B cell (primary cell): Measurements from ENCODE around the gene NRXN2. TPM values are rescaled to one million over a fixed set of nuclear protein-coding genes. Genes with fewer than 3 reads are reported as not detected.
A peak's percentile ranks its signal among the peaks of the same experiment; 100 is the strongest.

Experiments
- ATAC-seq: fragments of 200-7000 bp; cut with Tn5 transposase; one replicate; pipeline ENCODE4 v1.10.0; 2021; ENCODE audit warnings: low read depth, mild to moderate bottlenecking, moderate number of reproducible peaks, moderate library complexity
- CTCF ChIA-PET: fragments of 350-600 bp; sonication (Branson Sonifier 250); formaldehyde crosslinking; loops from one replicate; lab custom pipeline; 2021; ENCODE audit warnings: antibody characterized with exemption, inconsistent platforms; lab: Charles Lee
- POLR2A ChIA-PET: fragments of 350-600 bp; sonication (Branson Sonifier 250); formaldehyde crosslinking; loops from one replicate; lab custom pipeline; 2021; ENCODE audit warnings: antibody characterized with exemption; lab: Charles Lee
- DNase-seq: peaks from one replicate; pipeline ENCODE4 v3.0.0; 2013
- H2AFZ ChIP-seq: 2 replicates; pipeline ENCODE4 v1.6.1; 2012; ENCODE audit warnings: mild to moderate bottlenecking, low read depth, low read length; ENCODE audit not compliant: insufficient read depth, poor library complexity, severe bottlenecking
- H3K27ac ChIP-seq, 2 donors: 1 replicate in 1 of 2; 2 replicates in 1 of 2; pipeline ENCODE4 v1.5.1; 2012 to 2013; ENCODE audit warnings: low read length in 2 of 2, mild to moderate bottlenecking in 2 of 2, moderate library complexity in 1 of 2
- H3K27me3 ChIP-seq, 4 experiments: fragments of 200-600 bp in 1 of 4; sonication (generic) in 1 of 4; replicated peaks in 1 of 4; 1 replicate in 2 of 4; 2 replicates in 2 of 4; pipeline versions ENCODE4 v1.6.1 to v1.7.0; 2013 to 2016; ENCODE audit warnings: low read length in 3 of 4, mild to moderate bottlenecking in 2 of 4, mixed read lengths in 1 of 4, moderate library complexity in 1 of 4; ENCODE audit not compliant: insufficient read depth in 4 of 4, control insufficient read depth in 3 of 4; ENCODE audit errors: control extremely low read depth in 1 of 4
- H3K36me3 ChIP-seq, 2 experiments: replicated peaks in 1 of 2; 1 replicate in 1 of 2; 2 replicates in 1 of 2; pipeline versions ENCODE4 v1.6.1 to v1.7.1; 2013; ENCODE audit warnings: low read length in 1 of 2; ENCODE audit not compliant: insufficient read depth in 2 of 2, control insufficient read depth in 1 of 2; ENCODE audit errors: control extremely low read depth in 1 of 2, extremely low read depth in 1 of 2
- H3K4me1 ChIP-seq, 2 donors: fragments of 200-600 bp in 1 of 2; sonication (generic) in 1 of 2; 1 replicate in 1 of 2; 2 replicates in 1 of 2; pipeline versions ENCODE4 v1.5.1 to v1.6.1; 2013 to 2017; ENCODE audit warnings: low read length in 2 of 2; ENCODE audit not compliant: control insufficient read depth in 2 of 2, insufficient read depth in 2 of 2
- H3K4me2 ChIP-seq: replicated peaks from 2 replicates; pipeline ENCODE3; 2012; ENCODE audit warnings: mild to moderate bottlenecking, low read depth, low read length; ENCODE audit not compliant: poor library complexity, severe bottlenecking
- H3K4me3 ChIP-seq, 5 experiments: fragments of 200-600 bp in 1 of 5; sonication (generic) in 1 of 5; 1 replicate in 3 of 5; 2 replicates in 2 of 5; pipeline versions ENCODE4 v1.5.1 to v1.7.0; 2011 to 2016; ENCODE audit warnings: low read length in 4 of 5, mild to moderate bottlenecking in 4 of 5, low read depth in 2 of 5, control low read depth in 1 of 5, moderate library complexity in 1 of 5; ENCODE audit not compliant: insufficient read depth in 1 of 5; ENCODE audit errors: control extremely low read depth in 1 of 5, extremely low read depth in 1 of 5
- H3K79me2 ChIP-seq: fragments of 200-600 bp; sonication (generic); one replicate; pipeline ENCODE4 v1.6.0; 2016; ENCODE audit warnings: low read length; ENCODE audit not compliant: control insufficient read depth, insufficient read depth
- H3K9ac ChIP-seq: fragments of 200-600 bp; sonication (generic); 2 replicates; pipeline ENCODE4 v1.6.1; 2017; ENCODE audit warnings: mild to moderate bottlenecking, low read length, moderate library complexity
- H3K9me3 ChIP-seq, 3 donors: one replicate each; pipeline versions ENCODE4 v1.6.1 to v1.7.1; 2013; ENCODE audit warnings: low read length in 2 of 3; ENCODE audit not compliant: control insufficient read depth in 2 of 3, insufficient read depth in 1 of 3; ENCODE audit errors: control extremely low read depth in 1 of 3
- H4K20me1 ChIP-seq: 2 replicates; pipeline ENCODE4 v1.6.0; 2012; ENCODE audit warnings: mild to moderate bottlenecking, low read length; ENCODE audit not compliant: insufficient read depth, control insufficient read depth, poor library complexity, severe bottlenecking
- H3K27ac Mint-ChIP-seq: one replicate; pipeline ENCODE4 v1.8.0; 2021; ENCODE audit warnings: mixed read lengths
- H3K27me3 Mint-ChIP-seq: one replicate; pipeline ENCODE4 v1.8.0; 2021; ENCODE audit warnings: mixed read lengths
- H3K4me1 Mint-ChIP-seq: one replicate; pipeline ENCODE4 v1.8.0; 2021; ENCODE audit warnings: mixed read lengths
- H3K4me3 Mint-ChIP-seq: one replicate; pipeline ENCODE4 v1.8.0; 2021; ENCODE audit warnings: mixed read lengths
- H3K9me3 Mint-ChIP-seq: one replicate; pipeline ENCODE4 v1.8.0; 2022; ENCODE audit warnings: mixed read lengths; ENCODE audit not compliant: insufficient read depth
- EZH2 ChIP-seq: IDR thresholded peaks from 2 replicates; pipeline ENCODE4 v1.6.1; 2012; ENCODE audit warnings: borderline replicate concordance, low read depth, mild to moderate bottlenecking, moderate library complexity, low read length; ENCODE audit not compliant: insufficient read depth, poor library complexity, severe bottlenecking
- WGBS: methylation state at CpG from one replicate; pipeline ENCODE4 v1.1.5; 2013; ENCODE audit warnings: missing lambda C conversion rate; ENCODE audit not compliant: insufficient coverage; 5-methylcytosine and 5-hydroxymethylcytosine counted together
- intact Hi-C: fragments of 100-400 bp; cut with micrococcal nuclease; formaldehyde crosslinking; loops from one replicate; pipeline ENCODE4 v1.10.0; 2022
- polyA plus RNA-seq: library from polyadenylated mRNA; depleted of rRNA; stranded (reverse); fragments of >200 nt; gene quantifications from 2 replicates; pipeline ENCODE4 v1.2.3, GENCODE V29; 2012
- total RNA-seq, 2 donors: library from RNA; stranded (reverse); fragments of 120-200 nt in 1 of 2; gene quantifications; 1 replicate in 1 of 2; 2 replicates in 1 of 2; pipeline versions ENCODE4 v1.2.3 to v1.2.4, GENCODE V29; 2013 to 2022
- TF ChIP-seq, protein P1 (sequence below): fragments of 200-600 bp; IDR thresholded peaks from one replicate; pipeline ENCODE4 v1.8.0; 2022; ENCODE audit warnings: antibody characterized with exemption, mild to moderate bottlenecking

Gene NRXN2
- total and polyA plus RNA-seq, 2 donors (not counting 1 experiment from before 2014, with no cell fraction given) = 0.01 to 0.52 TPM

DNA sequence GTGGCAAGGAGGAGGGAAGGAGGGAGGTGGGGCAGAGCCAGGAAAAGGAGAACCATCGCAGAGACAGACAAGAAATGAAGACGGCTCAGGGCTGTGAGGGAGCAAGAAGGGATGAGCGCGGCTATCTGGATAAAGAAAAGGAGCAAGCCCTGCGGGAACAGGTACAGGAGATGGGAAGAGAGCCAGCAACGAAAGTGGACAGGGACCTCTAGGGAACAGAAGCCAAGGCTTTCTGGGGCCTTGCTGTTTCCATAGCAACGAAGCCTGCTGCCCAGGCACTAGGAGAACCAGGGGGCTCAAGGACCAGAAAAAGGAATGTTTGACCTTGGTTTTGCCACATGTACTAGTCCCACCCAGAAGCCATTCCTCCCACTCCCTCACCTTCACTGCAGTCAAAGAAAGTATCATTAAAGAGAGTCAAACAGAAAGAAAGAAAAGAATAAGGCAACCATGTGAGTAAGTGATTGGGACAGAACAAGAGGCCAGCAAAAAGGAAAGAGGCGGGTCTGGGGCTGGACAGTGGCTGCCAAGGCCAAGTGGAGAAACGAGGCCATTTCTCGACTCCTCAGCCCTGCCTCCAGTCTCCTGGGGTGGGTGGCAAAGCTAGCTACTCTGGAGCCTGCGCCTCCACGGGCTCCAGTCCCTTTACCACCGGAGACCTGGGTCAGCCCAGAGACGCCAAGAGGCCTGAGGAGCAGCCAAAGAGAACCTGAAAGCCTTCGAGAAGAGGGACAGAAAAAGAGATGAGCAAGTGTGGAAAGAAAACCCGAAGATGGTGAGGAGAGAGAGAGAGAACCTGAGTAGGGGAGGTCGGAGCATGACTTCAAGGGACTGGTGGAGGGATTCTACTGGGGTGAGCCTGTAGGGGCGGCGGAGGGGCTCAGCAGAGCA, 35.1 kb downstream of the NRXN2 start:
- peak overlapping the region; percentile 88 for H3K4me3 Mint-ChIP-seq
- peaks cover 14% of the 10 kb centered on the region for H3K27me3 Mint-ChIP-seq
- no peaks in the 10 kb centered on the region for H3K9me3 Mint-ChIP-seq
- H3K4me1 ChIP-seq = peaks cover 9 to 17% of the 10 kb centered on the region in 2 donors
- peaks cover 0 to 14% (median 5%) of the 10 kb centered on the region in 4 experiments for H3K27me3 ChIP-seq
- H3K9me3 ChIP-seq = no peaks in the 10 kb centered on the region
- ChIA-PET CTCF (interaction anchor here (0.7 to 2.7 kb wide), 34 partner anchors 9 to 431 kb away, joined by 3 to 47 read pairs (median 5); partner anchors contain the start of genes CDC42BPG, NRXN2, PRDX5 and RASGRP2), POLR2A (interaction anchor here (0.9 to 1.5 kb wide), 3 partner anchors 56 to 91 kb away, joined by 3 to 7 read pairs (median 7); partner anchors contain the start of genes RASGRP2 and SF1)
- no peak for TF ChIP-seq EZH2
- TF ChIP-seq, protein P1, sequence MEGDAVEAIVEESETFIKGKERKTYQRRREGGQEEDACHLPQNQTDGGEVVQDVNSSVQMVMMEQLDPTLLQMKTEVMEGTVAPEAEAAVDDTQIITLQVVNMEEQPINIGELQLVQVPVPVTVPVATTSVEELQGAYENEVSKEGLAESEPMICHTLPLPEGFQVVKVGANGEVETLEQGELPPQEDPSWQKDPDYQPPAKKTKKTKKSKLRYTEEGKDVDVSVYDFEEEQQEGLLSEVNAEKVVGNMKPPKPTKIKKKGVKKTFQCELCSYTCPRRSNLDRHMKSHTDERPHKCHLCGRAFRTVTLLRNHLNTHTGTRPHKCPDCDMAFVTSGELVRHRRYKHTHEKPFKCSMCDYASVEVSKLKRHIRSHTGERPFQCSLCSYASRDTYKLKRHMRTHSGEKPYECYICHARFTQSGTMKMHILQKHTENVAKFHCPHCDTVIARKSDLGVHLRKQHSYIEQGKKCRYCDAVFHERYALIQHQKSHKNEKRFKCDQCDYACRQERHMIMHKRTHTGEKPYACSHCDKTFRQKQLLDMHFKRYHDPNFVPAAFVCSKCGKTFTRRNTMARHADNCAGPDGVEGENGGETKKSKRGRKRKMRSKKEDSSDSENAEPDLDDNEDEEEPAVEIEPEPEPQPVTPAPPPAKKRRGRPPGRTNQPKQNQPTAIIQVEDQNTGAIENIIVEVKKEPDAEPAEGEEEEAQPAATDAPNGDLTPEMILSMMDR = no peak
- intact Hi-C loops = loop anchor here (1.0 kb wide), 5 partner anchors 35 to 429 kb away; partner anchors contain the start of genes NRXN2, TRMT112 and ZNHIT2
- WGBS = 56% methylated on average over 17 of the region's 19 CpGs
- H3K4me1 Mint-ChIP-seq = peaks cover 19% of the 10 kb centered on the region
- H3K9ac ChIP-seq = no peak overlapping the region
- no peak for ATAC-seq
- H3K36me3 ChIP-seq = no peaks in the 10 kb centered on the region
- H3K79me2 ChIP-seq = no peaks in the 10 kb centered on the region
- no peak overlapping the region for H3K27ac ChIP-seq
- peak overlapping the region; percentile 88 for H3K27ac Mint-ChIP-seq
- DNase-seq = no peak
- peak overlapping the region; percentile 84 for H3K4me2 ChIP-seq
- no peak overlapping the region for H3K4me3 ChIP-seq
- H2AFZ ChIP-seq = peak overlapping the region; percentile 74
- no peaks in the 10 kb centered on the region for H4K20me1 ChIP-seq

- H3K4me2 ChIP-seq = no peak overlapping the region
- WGBS = 27% methylated on average over 3 of the region's 6 CpGs
- H3K9ac ChIP-seq = no peak overlapping the region
- H3K27ac Mint-ChIP-seq = no peak overlapping the region
- H3K4me3 ChIP-seq = no peak overlapping the region
- H3K9me3 Mint-ChIP-seq = no peaks in the 10 kb centered on the region
- H3K4me1 Mint-ChIP-seq = peaks cover 14% of the 10 kb centered on the region
- no peaks in the 10 kb centered on the region for H4K20me1 ChIP-seq
- H3K9me3 ChIP-seq = no peaks in the 10 kb centered on the region
- no peak overlapping the region for H3K27ac ChIP-seq
- ATAC-seq (no peak), DNase-seq (no peak)
- H3K4me1 ChIP-seq = peaks cover 7 to 13% of the 10 kb centered on the region in 2 donors
- H3K79me2 ChIP-seq = no peaks in the 10 kb centered on the region
- no peak overlapping the region for H3K4me3 Mint-ChIP-seq
- intact Hi-C loops = no loop called here
- H3K36me3 ChIP-seq = no peaks in the 10 kb centered on the region
- CTCF ChIA-PET = no interaction called here
- POLR2A ChIA-PET = no interaction called here
- H3K27me3 Mint-ChIP-seq = peaks cover 7% of the 10 kb centered on the region
- no peak overlapping the region for H2AFZ ChIP-seq
- no peak for TF ChIP-seq EZH2
- TF ChIP-seq, protein P1 = no peak
- H3K27me3 ChIP-seq = peaks cover 0 to 8% (median 3%) of the 10 kb centered on the region in 4 experiments
Observed at GRCh38 chr11:64687204-64687603, 35.8 kb downstream of the NRXN2 start.
